GM19193 (cell line): Measurements from ENCODE around the gene MYO7A.

Experiments used
- POLR2A ChIP-seq: IDR thresholded peaks from 4 replicates; pipeline ENCODE4 v1.6.1; 2011; ENCODE audit not compliant: insufficient read depth, insufficient read length; ENCODE audit errors: extremely low read depth

Gene MYO7A

DNA sequence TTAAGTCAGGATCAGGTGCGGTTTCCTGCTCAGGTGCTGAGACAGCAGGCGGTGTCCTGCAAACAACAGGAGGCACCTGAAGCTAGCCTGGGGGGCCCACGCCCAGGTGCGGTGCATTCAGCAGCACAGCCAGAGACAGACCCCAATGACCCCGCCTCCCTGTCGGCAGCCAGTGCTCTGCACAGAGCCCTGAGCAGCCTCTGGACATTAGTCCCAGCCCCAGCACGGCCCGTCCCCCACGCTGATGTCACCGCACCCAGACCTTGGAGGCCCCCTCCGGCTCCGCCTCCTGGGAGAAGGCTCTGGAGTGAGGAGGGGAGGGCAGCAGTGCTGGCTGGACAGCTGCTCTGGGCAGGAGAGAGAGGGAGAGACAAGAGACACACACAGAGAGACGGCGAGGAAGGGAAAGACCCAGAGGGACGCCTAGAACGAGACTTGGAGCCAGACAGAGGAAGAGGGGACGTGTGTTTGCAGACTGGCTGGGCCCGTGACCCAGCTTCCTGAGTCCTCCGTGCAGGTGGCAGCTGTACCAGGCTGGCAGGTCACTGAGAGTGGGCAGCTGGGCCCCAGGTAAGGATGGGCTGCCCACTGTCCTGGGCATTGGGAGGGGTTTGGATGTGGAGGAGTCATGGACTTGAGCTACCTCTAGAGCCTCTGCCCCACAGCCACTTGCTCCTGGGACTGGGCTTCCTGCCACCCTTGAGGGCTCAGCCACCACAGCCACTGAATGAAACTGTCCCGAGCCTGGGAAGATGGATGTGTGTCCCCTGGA lies at the start of gene MYO7A:
Gene MYO7A, plus strand, starts transcription at position 327 of the 772 bp plus-strand sequence. CDS start 2,389 bp downstream, outside the sequence.
- no peak for TF ChIP-seq POLR2A

DNA sequence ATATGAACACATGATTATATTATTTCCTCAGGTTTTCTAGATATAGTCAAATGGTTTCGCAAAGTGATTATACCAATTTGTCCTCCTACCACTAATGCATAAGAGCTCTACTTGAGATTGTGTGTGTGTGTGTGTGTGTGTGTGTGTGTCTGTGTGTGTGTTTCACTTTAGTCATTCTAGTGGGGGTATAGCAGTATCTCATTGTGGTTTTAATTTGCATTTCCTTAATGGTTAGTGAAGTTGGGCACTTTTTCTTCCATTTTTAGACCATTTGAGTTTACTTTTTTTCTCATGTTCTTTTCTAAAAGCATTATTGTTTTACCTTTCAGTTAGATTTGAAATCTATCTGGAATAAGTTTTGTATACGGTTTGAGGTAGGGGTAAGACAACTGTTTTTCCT lies 48.4 kb upstream of the MYO7A start:
- no peak for TF ChIP-seq POLR2A

DNA sequence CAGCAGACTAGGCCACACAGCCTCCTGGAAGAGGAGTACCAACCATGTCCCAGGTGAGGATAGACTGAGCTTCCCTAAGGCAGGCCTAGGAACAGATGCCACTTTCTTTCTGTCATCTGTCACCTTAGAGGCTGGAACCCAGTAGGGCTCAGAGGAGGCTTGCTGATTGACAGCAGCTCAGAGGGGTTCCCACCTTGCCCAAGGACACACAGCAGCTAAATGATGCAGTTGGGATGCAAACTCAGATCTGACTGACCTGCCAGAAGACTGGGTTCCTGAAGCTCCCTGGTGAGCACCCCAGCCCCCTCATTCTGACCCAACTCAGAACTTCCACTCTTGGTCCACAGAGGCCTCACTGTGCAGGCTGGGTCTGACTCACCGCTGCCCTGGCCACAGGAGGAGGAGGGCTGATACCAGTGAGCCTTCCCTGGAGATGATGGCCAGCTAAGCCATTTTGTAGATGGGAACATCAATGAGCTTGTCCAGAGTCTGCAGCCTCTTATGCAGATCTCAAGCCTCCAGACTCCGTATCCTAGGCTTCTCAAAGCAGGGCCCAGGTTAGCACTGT lies 47.3 kb upstream of the MYO7A start:
- no peak for TF ChIP-seq POLR2A

DNA sequence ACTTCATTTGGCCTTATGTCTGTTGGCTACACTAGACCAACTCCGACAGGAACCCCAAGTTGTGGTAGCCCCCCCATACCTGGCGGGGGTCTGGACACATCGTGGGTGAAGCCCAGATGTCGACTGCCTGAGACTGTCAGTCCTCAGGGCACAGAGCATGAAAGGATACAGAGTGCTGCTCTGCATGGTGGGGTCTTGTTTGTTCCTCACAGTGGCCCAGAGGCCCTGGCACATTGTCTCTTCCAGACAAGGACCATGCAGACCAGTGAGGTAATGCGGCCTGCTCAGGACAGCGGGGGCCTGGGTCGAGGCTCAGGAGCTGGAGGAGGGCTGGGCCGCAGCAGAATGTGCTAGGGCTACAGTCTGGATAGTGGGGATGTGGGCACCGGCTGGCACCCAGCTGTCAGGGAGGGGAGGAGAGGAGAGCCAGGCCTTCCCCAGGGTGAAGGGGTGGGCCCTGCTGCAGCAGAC lies 46.6 kb upstream of the MYO7A start:
- TF ChIP-seq POLR2A: no peak

DNA sequence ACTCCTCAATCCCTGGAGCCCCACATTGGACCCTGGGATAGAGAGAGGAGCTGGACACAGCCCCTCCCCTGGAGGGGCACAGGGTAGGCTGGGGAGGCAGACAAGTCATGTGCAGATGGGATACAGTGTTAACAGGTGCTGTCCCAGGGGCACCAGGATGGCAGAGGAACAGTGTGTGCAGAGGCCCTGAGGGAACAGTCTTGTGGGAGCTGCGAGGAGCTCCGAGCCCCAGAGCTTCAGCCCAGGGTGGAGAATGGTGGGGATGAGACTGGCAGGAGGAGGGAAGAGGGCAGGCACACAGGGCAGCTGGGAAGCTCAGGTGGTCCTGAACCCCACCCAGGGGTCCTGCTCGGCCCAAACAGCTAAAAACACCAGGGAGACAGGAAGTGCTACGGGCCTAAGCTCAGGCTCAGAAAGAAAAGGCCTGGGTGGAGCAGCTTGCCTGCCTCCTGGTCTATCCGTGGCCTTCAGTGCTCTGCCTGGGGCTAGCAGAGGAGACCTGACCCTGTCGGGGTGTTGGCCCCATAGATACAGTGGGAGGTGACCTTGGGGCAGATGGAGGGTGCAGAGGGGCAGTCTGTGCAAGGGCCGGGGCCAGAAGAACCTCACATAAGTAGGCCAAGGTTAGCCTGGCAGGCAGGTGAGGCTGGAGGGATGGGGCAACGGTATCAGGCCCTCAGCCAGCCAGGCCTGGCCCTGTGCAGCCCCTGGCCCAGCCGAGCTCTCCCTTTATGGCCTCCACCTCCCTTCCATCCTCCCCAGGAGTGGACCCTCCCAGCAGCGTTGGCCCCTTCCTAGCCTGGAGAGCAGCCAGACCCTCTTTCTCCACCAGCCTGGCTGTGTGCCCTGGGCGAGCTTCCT lies 45.8 kb upstream of the MYO7A start:
- no peak for TF ChIP-seq POLR2A

DNA sequence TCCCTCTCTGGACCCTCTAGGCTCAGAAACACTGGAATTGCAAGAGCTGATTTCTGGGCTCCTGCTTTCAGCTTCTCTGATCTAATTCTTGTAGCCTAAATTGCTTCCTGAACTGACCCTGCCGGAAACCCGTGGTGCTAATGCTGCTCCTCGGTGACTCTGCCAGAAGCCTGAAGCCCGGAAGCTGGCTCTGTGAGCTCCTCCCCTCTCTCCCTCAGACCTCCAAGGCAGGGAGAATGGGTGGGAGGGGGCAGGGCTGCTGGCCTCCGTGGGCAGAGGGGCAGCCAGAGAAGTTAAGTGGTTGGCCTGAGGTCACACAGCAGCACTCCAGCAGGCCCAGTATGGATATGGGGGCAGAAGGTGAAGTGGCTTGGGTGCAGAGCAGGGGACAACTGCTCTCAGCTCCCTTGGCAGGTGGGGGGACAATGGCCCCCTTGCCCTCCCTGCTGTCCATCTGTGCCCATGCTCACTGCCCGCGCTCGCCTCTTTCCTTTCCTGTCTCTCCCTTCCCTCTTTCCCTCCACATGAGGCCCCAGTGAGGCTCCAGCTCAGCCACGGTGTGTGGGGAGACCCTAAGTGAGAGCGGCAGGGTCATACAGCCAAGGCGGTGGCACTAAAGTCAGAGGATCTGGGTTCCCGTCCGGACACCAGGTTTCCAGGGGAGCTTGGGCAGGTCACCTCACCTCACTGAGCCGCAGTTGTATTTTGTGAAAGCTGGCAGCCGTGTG lies 45.0 kb upstream of the MYO7A start:
- no peak for TF ChIP-seq POLR2A

DNA sequence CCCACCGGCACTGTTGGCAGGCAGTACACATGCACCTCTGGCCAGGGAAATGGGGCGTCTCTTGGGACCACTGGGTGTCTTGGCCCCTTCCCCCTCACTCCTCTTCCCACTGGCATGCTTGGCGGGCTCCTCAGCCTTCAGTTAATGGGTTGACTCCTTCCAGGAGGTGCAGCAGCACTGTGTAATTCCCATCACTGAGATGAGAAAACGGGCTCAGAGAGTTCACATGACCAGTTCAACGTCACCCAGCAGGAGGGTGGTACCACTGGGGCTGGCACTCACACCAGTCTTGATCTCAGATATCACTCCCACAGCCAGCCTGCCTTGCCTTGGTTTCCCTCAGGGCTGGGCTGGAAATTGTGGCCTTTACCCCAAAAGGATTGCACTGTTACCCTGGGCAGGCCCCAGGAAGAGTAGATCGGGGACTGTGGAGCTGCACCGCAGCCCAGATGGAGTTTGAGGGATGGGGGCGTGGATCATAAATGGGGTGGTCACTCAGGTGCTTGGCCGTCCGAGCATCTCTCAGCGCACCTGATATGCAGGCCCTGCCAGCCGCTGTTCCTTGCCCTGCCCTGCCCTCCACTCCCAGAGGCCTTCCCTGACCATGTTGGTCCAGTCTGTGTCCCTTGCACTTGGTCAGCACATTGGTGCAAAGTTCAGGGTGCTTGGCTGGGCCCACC lies 44.3 kb upstream of the MYO7A start:
- TF ChIP-seq POLR2A: no peak

DNA sequence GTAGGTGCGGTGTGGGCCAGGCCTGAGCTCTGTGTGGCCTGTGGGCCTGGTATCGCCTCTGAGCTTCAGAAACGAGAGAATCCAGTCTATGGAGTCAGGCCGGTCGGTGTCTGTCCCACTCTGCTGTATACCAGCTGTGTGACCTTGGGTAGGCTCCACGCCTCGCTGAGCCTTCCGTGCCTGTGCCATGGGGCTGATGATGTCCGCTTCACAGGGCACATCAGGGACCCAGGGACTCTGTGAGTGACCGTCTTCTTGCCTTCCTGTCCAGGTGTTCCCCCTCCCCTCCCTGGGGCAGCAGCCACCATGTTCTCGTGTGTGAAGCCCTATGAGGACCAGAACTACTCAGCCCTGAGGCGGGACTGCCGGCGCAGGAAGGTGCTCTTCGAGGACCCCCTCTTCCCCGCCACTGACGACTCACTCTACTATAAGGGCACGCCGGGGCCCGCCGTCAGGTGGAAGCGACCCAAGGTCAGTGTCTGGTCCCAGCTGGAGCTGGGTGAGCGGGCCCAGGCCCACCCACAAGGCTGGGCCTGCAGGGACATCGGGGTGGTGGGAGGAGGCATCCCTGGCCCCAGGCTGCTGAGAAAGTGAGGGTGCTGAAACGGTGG lies 43.4 kb upstream of the MYO7A start:
- TF ChIP-seq POLR2A: no peak

DNA sequence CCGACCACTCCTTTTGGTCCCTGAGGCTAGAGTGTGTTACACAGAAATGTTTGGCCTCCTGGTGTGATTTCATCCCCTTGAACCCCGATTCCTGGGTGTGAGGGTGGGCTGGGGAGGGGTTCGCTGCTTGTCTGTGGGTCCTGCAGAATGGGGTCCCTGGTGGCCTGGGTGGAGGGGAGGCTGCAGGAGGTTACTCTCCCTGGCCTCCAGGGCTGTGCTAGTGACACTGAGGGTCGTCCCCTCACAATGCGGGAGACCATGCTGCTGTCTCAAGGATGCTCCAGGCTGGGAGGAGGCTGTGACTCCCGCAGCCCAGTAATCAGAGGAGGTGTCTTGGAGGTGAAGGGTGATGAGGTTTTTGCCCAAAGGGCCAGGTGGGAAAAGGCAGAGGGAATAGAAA lies 42.4 kb upstream of the MYO7A start:
- TF ChIP-seq POLR2A: no peak

DNA sequence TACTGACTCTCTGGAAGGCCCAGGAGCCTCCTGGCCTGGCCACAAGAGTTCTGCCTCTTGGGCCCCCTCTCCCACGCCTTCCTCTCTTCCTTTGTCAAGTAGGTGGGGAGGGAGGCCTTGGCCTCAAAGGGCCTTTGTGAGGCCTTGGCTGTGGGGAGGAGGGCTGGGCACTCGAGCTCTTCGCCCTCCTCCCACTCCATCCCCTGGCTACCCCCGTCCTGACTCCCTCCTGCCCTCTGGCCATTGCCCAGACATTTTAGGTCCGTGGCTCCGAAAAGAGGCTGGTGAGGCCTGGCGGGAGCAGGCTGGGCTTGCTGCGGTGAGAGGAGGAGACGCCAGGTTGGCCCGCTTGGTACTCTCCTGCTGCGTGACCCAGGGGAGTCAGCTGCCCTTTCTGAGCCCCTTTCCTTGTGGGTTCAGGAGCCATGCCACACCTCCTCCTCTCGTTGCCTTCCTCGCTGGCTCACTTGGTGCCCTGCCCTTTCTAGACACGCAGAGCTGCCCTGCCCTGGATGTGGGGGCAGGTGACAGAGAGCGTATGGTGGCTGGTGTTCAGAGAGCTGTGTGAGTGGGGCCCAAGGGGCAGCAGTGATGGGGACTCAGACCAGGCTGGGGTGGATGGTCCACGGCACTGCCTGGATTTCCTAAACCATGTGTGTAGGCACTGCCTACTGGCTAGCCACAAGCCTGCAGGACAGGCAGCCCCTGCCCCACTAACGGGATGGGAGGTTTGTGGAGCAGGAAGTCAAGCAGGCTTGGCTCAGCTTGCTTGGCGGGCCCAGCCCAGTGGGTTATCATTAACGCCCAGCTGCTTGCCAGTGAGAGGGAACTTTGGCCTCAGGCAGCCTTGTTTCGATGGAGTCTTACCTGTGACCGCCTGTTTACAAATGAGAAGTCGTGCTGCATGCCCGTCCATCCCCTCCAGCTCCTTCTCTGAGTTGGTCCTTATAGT lies 41.2 kb upstream of the MYO7A start:
- no peak for TF ChIP-seq POLR2A

DNA sequence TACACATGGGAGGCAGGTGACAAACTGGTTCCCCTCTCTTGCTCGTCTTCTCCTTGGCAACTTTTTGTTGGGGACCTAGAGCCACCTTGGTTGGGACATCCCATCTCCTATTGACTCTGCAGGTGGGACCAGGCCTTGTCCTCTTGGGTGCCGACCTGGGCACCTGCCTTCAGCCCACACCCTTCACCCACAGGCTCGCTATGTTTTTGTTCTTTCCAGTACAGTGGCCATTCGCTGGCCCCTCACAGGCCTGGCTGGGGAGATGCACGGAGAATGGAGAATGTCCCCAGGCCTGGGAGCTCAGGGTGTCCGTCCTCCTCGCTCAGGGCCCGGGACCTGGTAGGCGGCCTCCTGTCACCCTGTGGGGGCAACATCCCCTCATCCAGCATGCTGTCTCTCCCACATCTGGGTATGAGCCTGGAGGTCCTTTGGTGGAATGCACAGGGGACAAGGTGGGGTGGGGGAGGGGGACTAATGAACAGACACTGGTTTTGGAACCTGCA lies 40.3 kb upstream of the MYO7A start:
- no peak for TF ChIP-seq POLR2A

DNA sequence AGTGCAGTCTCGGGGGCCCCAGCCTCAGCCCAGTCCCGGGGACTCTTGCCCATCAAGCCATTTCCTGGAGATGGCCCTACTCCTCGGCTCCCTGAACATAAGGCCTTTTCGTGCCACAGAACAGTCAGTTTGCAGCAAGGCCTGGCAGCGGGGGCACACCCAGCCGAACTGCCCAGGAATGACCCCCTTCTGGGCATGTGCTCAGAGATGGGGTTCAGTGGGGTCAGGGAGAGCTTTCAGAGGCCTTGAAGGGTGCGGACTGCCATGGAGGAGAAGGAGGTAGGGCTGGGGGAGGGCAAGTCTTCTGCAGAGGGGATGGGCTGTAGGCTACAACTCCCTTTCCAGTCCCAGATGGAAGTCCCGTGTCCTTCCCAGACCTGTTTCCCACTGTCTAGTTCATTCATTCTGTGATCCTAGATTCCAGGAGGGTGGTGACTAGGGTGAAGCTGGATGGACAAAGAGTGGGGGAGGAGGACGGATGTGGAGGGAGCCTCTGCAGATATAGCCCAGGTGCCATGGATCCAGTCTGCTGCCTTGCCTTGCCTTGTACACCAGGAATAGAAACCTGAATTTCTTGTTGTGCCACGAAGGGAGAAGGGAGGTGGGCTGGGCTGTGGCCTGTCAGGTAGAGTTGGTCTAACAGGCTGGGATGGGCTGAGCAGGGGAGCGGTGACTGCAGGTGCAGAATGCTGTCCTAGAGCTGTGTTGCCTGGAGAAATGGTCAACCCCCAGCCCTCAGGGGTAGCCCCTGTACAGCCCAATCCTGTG lies 39.6 kb upstream of the MYO7A start:
- TF ChIP-seq POLR2A: no peak
